GM18505 (cell line): ENCODE data around the gene MCF2L.

Experiments used
- ATAC-seq: cut with Tn5 transposase; IDR thresholded peaks from one replicate; pipeline ENCODE4 v1.9.1; 2021; ENCODE audit not compliant: unreplicated experiment
- POLR2A ChIP-seq: IDR thresholded peaks from 4 replicates; pipeline ENCODE4 v1.6.1; 2011; ENCODE audit warnings: borderline replicate concordance; ENCODE audit not compliant: insufficient read depth, insufficient read length; ENCODE audit errors: extremely low read depth

The MCF2L gene

DNA sequence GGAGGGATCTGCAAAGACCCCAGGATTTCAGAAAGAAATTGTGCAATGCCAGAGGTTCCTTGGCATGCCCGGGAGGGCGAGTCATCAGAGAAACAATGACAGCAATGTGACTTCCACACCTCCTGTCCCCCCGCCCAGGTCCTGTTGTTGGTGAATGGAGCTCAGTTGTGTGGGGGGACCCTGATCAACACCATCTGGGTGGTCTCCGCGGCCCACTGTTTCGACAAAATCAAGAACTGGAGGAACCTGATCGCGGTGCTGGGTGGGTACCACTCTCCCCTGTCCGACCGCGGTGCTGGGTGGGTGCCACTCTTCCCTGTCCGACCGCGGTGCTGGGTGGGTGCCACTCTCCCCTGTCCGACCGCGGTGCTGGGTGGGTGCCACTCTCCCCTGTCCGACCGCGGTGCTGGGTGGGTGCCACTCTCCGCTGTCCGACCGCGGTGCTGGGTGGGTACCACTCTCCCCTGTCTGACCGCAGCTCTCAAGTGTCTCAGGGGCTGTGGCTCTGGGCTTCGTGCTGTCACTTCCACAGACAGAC lies 148.4 kb downstream of the MCF2L start:
- ATAC-seq: no peak
- no peak for TF ChIP-seq POLR2A

GRCh38 chr13:113117911-113118260 lies 148.9 kb downstream of the MCF2L start:
- TF ChIP-seq POLR2A: no peak
- no peak for ATAC-seq

DNA sequence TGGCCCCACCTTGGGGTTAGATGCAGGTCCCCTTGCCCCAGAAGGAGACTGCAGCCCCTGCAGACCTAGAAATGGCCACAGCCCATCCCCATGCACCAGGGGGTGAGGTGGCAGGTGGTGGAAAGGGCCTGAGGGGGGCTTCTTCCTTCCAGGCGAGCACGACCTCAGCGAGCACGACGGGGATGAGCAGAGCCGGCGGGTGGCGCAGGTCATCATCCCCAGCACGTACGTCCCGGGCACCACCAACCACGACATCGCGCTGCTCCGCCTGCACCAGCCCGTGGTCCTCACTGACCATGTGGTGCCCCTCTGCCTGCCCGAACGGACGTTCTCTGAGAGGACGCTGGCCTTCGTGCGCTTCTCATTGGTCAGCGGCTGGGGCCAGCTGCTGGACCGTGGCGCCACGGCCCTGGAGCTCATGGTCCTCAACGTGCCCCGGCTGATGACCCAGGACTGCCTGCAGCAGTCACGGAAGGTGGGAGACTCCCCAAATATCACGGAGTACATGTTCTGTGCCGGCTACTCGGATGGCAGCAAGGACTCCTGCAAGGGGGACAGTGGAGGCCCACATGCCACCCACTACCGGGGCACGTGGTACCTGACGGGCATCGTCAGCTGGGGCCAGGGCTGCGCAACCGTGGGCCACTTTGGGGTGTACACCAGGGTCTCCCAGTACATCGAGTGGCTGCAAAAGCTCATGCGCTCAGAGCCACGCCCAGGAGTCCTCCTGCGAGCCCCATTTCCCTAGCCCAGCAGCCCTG lies 149.4 kb downstream of the MCF2L start:
- no peak for TF ChIP-seq POLR2A
- ATAC-seq: no peak

DNA sequence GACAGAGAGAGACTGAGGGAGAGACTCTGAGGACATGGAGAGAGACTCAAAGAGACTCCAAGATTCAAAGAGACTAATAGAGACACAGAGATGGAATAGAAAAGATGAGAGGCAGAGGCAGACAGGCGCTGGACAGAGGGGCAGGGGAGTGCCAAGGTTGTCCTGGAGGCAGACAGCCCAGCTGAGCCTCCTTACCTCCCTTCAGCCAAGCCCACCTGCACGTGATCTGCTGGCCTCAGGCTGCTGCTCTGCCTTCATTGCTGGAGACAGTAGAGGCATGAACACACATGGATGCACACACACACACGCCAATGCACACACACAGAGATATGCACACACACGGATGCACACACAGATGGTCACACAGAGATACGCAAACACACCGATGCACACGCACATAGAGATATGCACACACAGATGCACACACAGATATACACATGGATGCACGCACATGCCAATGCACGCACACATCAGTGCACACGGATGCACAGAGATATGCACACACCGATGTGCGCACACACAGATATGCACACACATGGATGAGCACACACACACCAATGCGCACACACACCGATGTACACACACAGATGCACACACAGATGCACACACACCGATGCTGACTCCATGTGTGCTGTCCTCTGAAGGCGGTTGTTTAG lies 150.3 kb downstream of the MCF2L start:
- no peak for TF ChIP-seq POLR2A
- no peak for ATAC-seq

- TF ChIP-seq POLR2A: no peak
- no peak for ATAC-seq
Observed at GRCh38 chr13:113119822-113120189, 150.8 kb downstream of the MCF2L start.

DNA sequence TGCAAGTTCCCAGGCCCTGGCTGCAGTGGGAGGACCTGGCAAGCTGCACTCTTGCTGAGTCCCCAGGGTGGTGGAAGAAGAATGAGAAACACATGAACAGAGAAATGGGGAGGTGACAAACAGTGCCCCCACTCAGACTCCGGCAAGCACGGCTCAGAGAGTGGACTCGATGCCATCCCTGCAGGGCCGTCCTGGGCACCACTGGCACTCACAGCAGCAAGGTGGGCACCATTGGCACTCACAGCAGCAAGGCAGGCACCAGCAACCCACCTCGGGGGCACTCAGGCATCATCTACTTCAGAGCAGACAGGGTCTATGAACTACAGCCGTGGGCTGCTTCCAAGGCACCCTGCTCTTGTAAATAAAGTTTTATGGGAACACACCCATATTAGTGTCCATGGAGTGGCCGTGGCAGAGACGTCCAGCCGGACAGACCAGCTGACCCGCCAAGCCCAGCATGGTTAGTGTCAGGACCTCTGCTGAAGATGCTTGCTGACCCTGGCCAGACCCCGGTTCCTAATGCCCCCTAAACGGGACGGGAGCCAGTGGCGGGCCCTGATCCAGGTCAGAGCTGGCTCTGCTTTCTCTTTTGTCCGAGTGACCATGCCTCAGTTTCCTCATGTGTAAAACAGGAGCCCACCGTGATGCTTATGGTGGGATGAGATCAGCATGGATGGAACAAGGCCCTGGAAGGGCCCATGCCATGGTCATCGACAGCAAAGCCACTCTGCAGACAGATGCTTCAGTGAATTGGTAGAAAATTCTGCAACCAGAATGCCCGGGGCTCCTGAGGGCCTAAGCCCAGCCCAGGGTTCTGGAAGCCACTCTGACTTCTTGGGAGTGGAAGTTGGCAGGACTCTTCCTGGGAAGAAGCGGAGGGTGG lies 151.5 kb downstream of the MCF2L start:
- no peak for ATAC-seq
- TF ChIP-seq POLR2A: no peak

GRCh38 chr13:113121183-113121927 lies 152.3 kb downstream of the MCF2L start:
- ATAC-seq: no peak
- TF ChIP-seq POLR2A: no peak

GRCh38 chr13:113121928-113122471 lies 153.0 kb downstream of the MCF2L start:
- TF ChIP-seq POLR2A: no peak

GRCh38 chr13:113122550-113123225 lies 153.7 kb downstream of the MCF2L start, which contains the start of gene F10:
Gene F10, plus strand, starts transcription at chr13:113122799. Its CDS starts 57 bp downstream, at chr13:113122856.
- TF ChIP-seq POLR2A: no peak
- no peak for ATAC-seq

More at GRCh38 chr13:113121928-113122471, 153.0 kb downstream of the MCF2L start:
- ATAC-seq: no peak

DNA sequence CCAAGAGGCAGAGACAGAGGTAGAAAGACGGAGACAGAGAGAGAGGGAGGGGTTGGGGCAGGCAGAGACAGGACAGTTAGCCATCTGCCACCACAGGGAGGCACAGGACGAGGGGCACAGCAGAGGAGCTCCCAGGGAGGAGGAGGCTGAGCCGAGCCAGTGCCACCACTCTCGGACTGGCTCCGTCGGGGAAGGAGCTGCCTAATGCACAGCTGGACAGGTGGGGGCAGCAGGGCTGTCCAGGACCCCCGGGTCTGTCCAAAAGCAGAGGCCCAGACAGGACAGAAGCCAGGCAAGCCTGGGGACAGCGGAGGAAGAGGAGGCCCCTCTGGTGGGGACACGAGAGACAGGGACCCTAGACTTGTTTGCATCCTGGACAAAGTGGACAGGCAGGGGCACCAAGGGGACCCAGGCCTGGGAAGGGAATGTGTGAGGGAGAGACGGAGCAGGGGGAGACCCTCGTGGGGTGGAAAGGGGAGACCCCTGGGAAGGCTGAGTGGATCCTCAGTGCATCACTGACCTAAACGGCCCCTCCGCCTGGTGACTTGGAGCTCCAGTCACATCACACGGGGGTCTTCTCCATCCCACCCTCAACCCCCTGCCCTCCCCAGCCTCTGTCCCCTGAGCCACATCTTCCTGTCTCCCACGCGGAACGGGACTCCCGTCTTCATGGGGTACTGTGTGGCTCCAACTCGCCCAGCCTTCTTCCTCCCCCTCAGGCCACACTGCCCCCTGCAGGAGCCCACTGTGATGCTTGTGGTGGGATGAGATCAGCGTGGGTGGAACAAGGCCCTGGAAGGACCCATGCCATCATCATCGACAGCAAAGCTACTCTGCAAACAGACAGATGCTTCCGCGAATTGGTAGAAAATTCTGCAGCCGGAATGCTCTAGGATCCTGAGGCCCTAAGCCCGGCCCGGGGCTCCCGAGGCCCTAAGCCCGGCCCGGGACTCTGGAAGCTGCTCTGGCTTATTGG lies 154.5 kb downstream of the MCF2L start:
- ATAC-seq: no peak
- no peak for TF ChIP-seq POLR2A
